ENCODE results near the gene GNE.
"Not testable (repeated sequence)": the region's sequence is repeated elsewhere in the genome, so short reads cannot be mapped to it uniquely, and the experiment has no call there.

GNE gene

DNA sequence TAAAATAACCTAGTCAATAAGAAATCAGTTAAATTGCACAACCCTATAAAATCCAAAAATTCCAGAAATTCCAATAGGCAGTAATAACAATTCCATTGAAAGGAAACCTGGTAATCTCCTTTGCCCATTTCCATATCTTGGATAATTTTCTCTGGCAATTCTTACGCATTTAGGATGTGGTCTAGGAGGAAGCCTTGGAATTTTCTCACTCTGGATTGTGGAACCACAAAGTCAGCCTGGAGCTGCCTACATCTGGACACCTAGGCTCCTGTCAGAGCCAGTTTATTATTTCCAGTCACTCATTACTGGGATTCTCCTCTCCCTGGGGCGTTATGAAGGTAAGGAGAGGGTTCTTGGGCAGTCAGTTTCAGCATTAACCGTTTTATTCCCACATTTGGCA is 40.3 kb upstream of the GNE start:
- Histone ChIP-seq H3K27ac (replicated peaks) (no peak overlapping the region), H3K4me3 (replicated peaks; ENCODE audit: insufficient read depth, low read length) (no peak overlapping the region), H3K27me3 (ENCODE audit: insufficient read depth, poor library complexity, severe bottlenecking) (no peaks in the 10 kb centered on the region)
- no peak for DNase-seq (ENCODE audit: low read depth in 1 of 2, low spot score in 1 of 2)
- TF ChIP-seq SPI1 (IDR thresholded peaks at IDR 0.05; ENCODE audit: borderline replicate concordance, low read depth) = no peak
- TF ChIP-seq GABPA (IDR thresholded peaks at IDR 0.05; ENCODE audit: low read depth) = no peak
- TF ChIP-seq, protein P1, sequence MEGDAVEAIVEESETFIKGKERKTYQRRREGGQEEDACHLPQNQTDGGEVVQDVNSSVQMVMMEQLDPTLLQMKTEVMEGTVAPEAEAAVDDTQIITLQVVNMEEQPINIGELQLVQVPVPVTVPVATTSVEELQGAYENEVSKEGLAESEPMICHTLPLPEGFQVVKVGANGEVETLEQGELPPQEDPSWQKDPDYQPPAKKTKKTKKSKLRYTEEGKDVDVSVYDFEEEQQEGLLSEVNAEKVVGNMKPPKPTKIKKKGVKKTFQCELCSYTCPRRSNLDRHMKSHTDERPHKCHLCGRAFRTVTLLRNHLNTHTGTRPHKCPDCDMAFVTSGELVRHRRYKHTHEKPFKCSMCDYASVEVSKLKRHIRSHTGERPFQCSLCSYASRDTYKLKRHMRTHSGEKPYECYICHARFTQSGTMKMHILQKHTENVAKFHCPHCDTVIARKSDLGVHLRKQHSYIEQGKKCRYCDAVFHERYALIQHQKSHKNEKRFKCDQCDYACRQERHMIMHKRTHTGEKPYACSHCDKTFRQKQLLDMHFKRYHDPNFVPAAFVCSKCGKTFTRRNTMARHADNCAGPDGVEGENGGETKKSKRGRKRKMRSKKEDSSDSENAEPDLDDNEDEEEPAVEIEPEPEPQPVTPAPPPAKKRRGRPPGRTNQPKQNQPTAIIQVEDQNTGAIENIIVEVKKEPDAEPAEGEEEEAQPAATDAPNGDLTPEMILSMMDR (IDR thresholded peaks at IDR 0.05; ENCODE audit: insufficient read depth, low read length) = no peak
- no peak for TF ChIP-seq POLR2AphosphoS5 (IDR thresholded peaks at IDR 0.05; ENCODE audit: low read depth)
- TF ChIP-seq, protein P2, sequence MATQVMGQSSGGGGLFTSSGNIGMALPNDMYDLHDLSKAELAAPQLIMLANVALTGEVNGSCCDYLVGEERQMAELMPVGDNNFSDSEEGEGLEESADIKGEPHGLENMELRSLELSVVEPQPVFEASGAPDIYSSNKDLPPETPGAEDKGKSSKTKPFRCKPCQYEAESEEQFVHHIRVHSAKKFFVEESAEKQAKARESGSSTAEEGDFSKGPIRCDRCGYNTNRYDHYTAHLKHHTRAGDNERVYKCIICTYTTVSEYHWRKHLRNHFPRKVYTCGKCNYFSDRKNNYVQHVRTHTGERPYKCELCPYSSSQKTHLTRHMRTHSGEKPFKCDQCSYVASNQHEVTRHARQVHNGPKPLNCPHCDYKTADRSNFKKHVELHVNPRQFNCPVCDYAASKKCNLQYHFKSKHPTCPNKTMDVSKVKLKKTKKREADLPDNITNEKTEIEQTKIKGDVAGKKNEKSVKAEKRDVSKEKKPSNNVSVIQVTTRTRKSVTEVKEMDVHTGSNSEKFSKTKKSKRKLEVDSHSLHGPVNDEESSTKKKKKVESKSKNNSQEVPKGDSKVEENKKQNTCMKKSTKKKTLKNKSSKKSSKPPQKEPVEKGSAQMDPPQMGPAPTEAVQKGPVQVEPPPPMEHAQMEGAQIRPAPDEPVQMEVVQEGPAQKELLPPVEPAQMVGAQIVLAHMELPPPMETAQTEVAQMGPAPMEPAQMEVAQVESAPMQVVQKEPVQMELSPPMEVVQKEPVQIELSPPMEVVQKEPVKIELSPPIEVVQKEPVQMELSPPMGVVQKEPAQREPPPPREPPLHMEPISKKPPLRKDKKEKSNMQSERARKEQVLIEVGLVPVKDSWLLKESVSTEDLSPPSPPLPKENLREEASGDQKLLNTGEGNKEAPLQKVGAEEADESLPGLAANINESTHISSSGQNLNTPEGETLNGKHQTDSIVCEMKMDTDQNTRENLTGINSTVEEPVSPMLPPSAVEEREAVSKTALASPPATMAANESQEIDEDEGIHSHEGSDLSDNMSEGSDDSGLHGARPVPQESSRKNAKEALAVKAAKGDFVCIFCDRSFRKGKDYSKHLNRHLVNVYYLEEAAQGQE (IDR thresholded peaks at IDR 0.05; ENCODE audit: insufficient replicate concordance, low read depth) = no peak

GRCh38 chr9:36297798-36298197 is 39.5 kb upstream of the GNE start:
- DNase-seq (ENCODE audit: low read depth in 1 of 2, low spot score in 1 of 2) = no peak
- Histone ChIP-seq H3K4me3 (replicated peaks; ENCODE audit: insufficient read depth, low read length) (no peak overlapping the region), H3K27me3 (ENCODE audit: insufficient read depth, poor library complexity, severe bottlenecking) (no peaks in the 10 kb centered on the region), H3K27ac (replicated peaks) (no peak overlapping the region)
- no peak for TF ChIP-seq POLR2AphosphoS5 (IDR thresholded peaks at IDR 0.05; ENCODE audit: low read depth)
- TF ChIP-seq, protein P2 (IDR thresholded peaks at IDR 0.05; ENCODE audit: insufficient replicate concordance, low read depth) = no peak
- TF ChIP-seq SPI1 (IDR thresholded peaks at IDR 0.05; ENCODE audit: borderline replicate concordance, low read depth) = no peak
- no peak for TF ChIP-seq GABPA (IDR thresholded peaks at IDR 0.05; ENCODE audit: low read depth)
- TF ChIP-seq, protein P1 (IDR thresholded peaks at IDR 0.05; ENCODE audit: insufficient read depth, low read length) = no peak

- H3K27ac ChIP-seq (replicated peaks); H3K27me3 ChIP-seq (ENCODE audit: insufficient read depth, poor library complexity, severe bottlenecking); DNase-seq (ENCODE audit: low read depth in 1 of 2, low spot score in 1 of 2); H3K4me3 ChIP-seq (replicated peaks; ENCODE audit: insufficient read depth, low read length): not testable (repeated sequence)
These were observed 36.7 kb upstream of the GNE start for GRCh38 chr9:36294996-36295395.

- no peak overlapping the region for H3K27ac ChIP-seq (replicated peaks)
- no peak overlapping the region for H3K4me3 ChIP-seq (replicated peaks; ENCODE audit: insufficient read depth, low read length)
- TF ChIP-seq GABPA (IDR thresholded peaks at IDR 0.05; ENCODE audit: low read depth) = no peak
- no peak for TF ChIP-seq SPI1 (IDR thresholded peaks at IDR 0.05; ENCODE audit: borderline replicate concordance, low read depth)
- TF ChIP-seq, protein P1 (IDR thresholded peaks at IDR 0.05; ENCODE audit: insufficient read depth, low read length) = no peak
- TF ChIP-seq, protein P2 (IDR thresholded peaks at IDR 0.05; ENCODE audit: insufficient replicate concordance, low read depth) = no peak
- DNase-seq (ENCODE audit: low read depth in 1 of 2, low spot score in 1 of 2) = no peak
- no peaks in the 10 kb centered on the region for H3K27me3 ChIP-seq (ENCODE audit: insufficient read depth, poor library complexity, severe bottlenecking)
These were observed 35.7 kb upstream of the GNE start for GRCh38 chr9:36293918-36294317.

Measured in HL-60 (cell line).